CD1c-positive myeloid dendritic cell (primary cell): Measurements from ENCODE around the gene DKKL1.

Experiments
- DNase-seq: peaks from one replicate; pipeline ENCODE4 v3.0.0-alpha.2; 2016; ENCODE audit errors: extremely low spot score

The DKKL1 gene

GRCh38 chr19:49422407-49423070 is 58.9 kb downstream of the DKKL1 start:
- DNase-seq, result peak; percentile 71

- peak; percentile 21 for DNase-seq
Measured at GRCh38 chr19:49423071-49423984, 59.7 kb downstream of the DKKL1 start, which contains the start of gene PTH2. Gene PTH2, minus strand, starts transcription at chr19:49423441. Its CDS starts 102 bp downstream, at chr19:49423339.

- DNase-seq, result no peak
Measured at GRCh38 chr19:49423985-49424303, 60.3 kb downstream of the DKKL1 start.
